ENCODE measurements around the gene CFDP1. TPM values are rescaled to one million over a fixed set of nuclear protein-coding genes. Genes with fewer than 3 reads are reported as not detected.

Gene CFDP1
- total RNA-seq, 1 experiment from 2014 or later = 77.6 TPM

DNA sequence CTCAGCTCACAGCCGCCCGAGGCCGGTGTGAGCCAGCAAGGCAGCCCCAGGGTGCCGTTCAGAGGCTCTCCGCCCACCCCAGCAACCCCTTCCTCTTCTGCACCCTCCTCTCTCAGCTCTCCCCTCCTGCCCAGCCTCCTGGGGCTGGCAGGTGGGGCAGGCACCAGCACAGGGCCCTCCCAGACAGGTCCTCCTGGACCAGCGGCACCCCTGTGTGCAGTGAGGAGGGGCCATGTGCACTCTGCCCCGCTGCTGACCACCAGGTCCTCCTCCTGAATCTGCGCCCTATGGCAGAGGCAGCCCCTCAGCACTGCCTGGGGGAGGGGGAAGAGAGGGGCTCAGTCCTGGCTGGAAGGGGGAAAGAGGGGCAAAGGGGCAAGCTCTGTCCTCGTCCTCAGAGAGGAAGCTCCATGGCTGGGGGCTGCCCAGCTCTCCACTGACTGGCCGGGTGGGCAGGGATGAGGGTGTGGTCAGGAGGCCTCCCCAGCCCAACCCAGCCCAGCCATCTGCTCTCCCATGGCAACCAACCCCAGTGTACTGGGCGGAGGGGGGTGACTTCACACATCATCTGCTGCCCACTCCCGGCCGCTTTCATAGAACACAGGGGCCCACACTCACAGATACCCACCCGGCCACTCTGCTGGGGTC is 176.5 kb downstream of the CFDP1 start:
- ChIA-PET POLR2A (no interaction called here), CTCF (no interaction called here)
- Mint-ChIP-seq H3K27ac (ENCODE audit: unreplicated experiment) (no peak overlapping the region), H3K9me3 (ENCODE audit: unreplicated experiment) (no peaks in the 10 kb centered on the region), H3K4me1 (ENCODE audit: low read depth, unreplicated experiment) (peaks cover 42% of the 10 kb centered on the region), H3K27me3 (ENCODE audit: insufficient read depth, unreplicated experiment) (no peaks in the 10 kb centered on the region), H3K36me3 (ENCODE audit: insufficient read depth, unreplicated experiment) (peaks cover 11% of the 10 kb centered on the region), H3K4me3 (ENCODE audit: unreplicated experiment) (no peak overlapping the region)
- no peaks in the 10 kb centered on the region for H3K27me3 ChIP-seq (replicated peaks; ENCODE audit: control insufficient read depth, insufficient read depth, low read length)
- peaks cover 32% of the 10 kb centered on the region for H3K4me1 ChIP-seq
- peak in 1 of 2 experiments; percentile 32 for DNase-seq
- H3K4me3 ChIP-seq (ENCODE audit: low read depth, low read length) = no peak overlapping the region
- H3K36me3 ChIP-seq (ENCODE audit: control insufficient read depth, insufficient read depth, low read length) = 0 out of 2 replicates have a peak, but pooled peaks cover 2% of the 10 kb centered on the region
- H3K9me3 ChIP-seq = no peaks in the 10 kb centered on the region
- BruUV-seq (replicated peaks) = no TSS peak
- TF ChIP-seq CTCF (IDR thresholded peaks at IDR 0.05; ENCODE audit: insufficient read depth in 1 of 2, low read depth in 1 of 2, low read length in 1 of 2, severe bottlenecking in 1 of 2, unreplicated experiment in 1 of 2) = no peak
- intact Hi-C loops (cut with micrococcal nuclease; ENCODE audit: unreplicated experiment) = no loop called here

DNA sequence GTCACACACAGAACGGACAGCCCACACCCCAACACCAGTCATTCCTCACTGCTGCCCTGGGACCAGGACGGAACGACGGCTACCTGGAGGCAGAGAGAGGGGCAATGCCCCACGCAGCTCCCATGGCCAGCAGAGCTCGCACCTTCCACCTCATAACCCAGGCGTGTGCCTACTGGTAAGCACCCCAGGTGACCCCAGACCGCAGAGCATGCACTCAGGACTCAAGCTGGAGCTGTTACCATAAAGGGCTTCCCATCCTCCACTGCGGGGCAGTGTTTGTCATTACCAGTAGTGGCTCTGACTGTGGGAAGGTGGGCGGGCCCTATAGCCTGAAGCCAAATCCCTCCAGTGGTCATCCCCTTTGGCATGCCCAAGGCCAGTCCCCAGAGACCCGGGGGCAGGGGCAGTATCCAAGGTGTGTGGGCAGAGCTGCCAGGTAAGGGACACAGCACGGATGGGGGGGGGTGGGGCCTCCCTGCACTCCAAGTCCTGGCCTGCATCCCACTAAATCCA is 177.2 kb downstream of the CFDP1 start:
- Mint-ChIP-seq H3K36me3 (ENCODE audit: insufficient read depth, unreplicated experiment) (peaks cover 18% of the 10 kb centered on the region), H3K4me3 (ENCODE audit: unreplicated experiment) (no peak overlapping the region), H3K4me1 (ENCODE audit: low read depth, unreplicated experiment) (peaks cover 40% of the 10 kb centered on the region), H3K9me3 (ENCODE audit: unreplicated experiment) (no peaks in the 10 kb centered on the region), H3K27ac (ENCODE audit: unreplicated experiment) (no peak overlapping the region), H3K27me3 (ENCODE audit: insufficient read depth, unreplicated experiment) (no peaks in the 10 kb centered on the region)
- ChIA-PET POLR2A (no interaction called here), CTCF (interaction anchor here (2.1 kb wide), 1 partner anchor 22 kb away, joined by 8 read pairs; no protein-coding TSS in a partner anchor)
- no peaks in the 10 kb centered on the region for H3K36me3 ChIP-seq (ENCODE audit: control insufficient read depth, insufficient read depth, low read length)
- no peak for TF ChIP-seq CTCF (IDR thresholded peaks at IDR 0.05; ENCODE audit: insufficient read depth in 1 of 2, low read depth in 1 of 2, low read length in 1 of 2, severe bottlenecking in 1 of 2, unreplicated experiment in 1 of 2)
- no peaks in the 10 kb centered on the region for H3K9me3 ChIP-seq
- no peaks in the 10 kb centered on the region for H3K27me3 ChIP-seq (replicated peaks; ENCODE audit: control insufficient read depth, insufficient read depth, low read length)
- no peak overlapping the region for H3K4me3 ChIP-seq (ENCODE audit: low read depth, low read length)
- no TSS peak for BruUV-seq (replicated peaks)
- intact Hi-C loops (cut with micrococcal nuclease; ENCODE audit: unreplicated experiment) = no loop called here
- H3K4me1 ChIP-seq = peaks cover 32% of the 10 kb centered on the region
- DNase-seq = peak in 1 of 2 experiments; percentile 38

DNA sequence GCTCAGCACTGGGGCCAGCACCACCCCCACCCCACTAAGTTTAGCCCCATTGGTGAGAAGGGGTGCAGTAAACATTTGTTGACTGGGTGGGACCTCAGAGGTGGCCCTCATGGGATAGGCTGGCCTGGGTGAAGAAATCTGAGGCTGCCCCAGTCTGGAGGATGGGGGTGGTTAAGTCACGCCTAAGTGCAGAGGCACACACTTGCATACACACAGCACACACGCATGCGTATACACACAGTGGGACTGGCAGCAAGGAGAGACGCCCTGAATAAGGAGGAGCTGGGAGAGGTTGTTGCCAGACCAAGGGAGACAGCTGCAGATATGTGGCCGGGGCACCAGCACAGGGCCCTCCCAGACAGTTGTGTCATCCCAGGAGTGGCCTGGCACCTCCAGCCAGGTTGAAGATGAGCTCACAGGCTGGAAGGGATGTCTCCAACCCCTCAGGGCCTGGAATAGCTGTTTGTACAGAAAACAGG is 178.9 kb downstream of the CFDP1 start:
- Mint-ChIP-seq H3K4me1 (ENCODE audit: low read depth, unreplicated experiment) (peaks cover 34% of the 10 kb centered on the region), H3K36me3 (ENCODE audit: insufficient read depth, unreplicated experiment) (peaks cover 33% of the 10 kb centered on the region), H3K27me3 (ENCODE audit: insufficient read depth, unreplicated experiment) (no peaks in the 10 kb centered on the region), H3K9me3 (ENCODE audit: unreplicated experiment) (no peaks in the 10 kb centered on the region), H3K27ac (ENCODE audit: unreplicated experiment) (peak overlapping the region; percentile 51), H3K4me3 (ENCODE audit: unreplicated experiment) (no peak overlapping the region)
- no TSS peak for BruUV-seq (replicated peaks)
- DNase-seq = no peak
- TF ChIP-seq CTCF (IDR thresholded peaks at IDR 0.05; ENCODE audit: insufficient read depth in 1 of 2, low read depth in 1 of 2, low read length in 1 of 2, severe bottlenecking in 1 of 2, unreplicated experiment in 1 of 2) = no peak
- no peaks in the 10 kb centered on the region for H3K9me3 ChIP-seq
- POLR2A ChIA-PET = no interaction called here
- H3K4me3 ChIP-seq (ENCODE audit: low read depth, low read length) = no peak overlapping the region
- peaks cover 41% of the 10 kb centered on the region for H3K4me1 ChIP-seq
- no peaks in the 10 kb centered on the region for H3K36me3 ChIP-seq (ENCODE audit: control insufficient read depth, insufficient read depth, low read length)
- CTCF ChIA-PET = interaction anchor here (1.0 to 2.1 kb wide), 2 partner anchors 21 to 55 kb away, joined by 4 to 8 read pairs; no protein-coding TSS in a partner anchor
- H3K27me3 ChIP-seq (replicated peaks; ENCODE audit: control insufficient read depth, insufficient read depth, low read length) = no peaks in the 10 kb centered on the region
- intact Hi-C loops (cut with micrococcal nuclease; ENCODE audit: unreplicated experiment) = loop anchor here (5.0 kb wide), 1 partner anchor 133 kb away; no protein-coding TSS in a partner anchor

All from Caco-2 (cell line).